Stimulated activated CD8-positive, alpha-beta memory T cell treated with anti-CD3 and anti-CD28 coated beads, Interleukin-4, amount 100 ng/mL, for 4 hours (primary cell): ENCODE results near the gene WAC.
"Not testable (repeated sequence)": the region's sequence is repeated elsewhere in the genome, so short reads cannot be mapped to it uniquely, and the experiment has no call there.

Experiments used
- DNase-seq, 2 donors: peaks; one replicate each; pipeline ENCODE4 v3.0.0-alpha.2; 2020; ENCODE audit warnings: low read depth in 2 of 2, low spot score in 1 of 2

WAC gene, protein sequence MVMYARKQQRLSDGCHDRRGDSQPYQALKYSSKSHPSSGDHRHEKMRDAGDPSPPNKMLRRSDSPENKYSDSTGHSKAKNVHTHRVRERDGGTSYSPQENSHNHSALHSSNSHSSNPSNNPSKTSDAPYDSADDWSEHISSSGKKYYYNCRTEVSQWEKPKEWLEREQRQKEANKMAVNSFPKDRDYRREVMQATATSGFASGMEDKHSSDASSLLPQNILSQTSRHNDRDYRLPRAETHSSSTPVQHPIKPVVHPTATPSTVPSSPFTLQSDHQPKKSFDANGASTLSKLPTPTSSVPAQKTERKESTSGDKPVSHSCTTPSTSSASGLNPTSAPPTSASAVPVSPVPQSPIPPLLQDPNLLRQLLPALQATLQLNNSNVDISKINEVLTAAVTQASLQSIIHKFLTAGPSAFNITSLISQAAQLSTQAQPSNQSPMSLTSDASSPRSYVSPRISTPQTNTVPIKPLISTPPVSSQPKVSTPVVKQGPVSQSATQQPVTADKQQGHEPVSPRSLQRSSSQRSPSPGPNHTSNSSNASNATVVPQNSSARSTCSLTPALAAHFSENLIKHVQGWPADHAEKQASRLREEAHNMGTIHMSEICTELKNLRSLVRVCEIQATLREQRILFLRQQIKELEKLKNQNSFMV

DNA sequence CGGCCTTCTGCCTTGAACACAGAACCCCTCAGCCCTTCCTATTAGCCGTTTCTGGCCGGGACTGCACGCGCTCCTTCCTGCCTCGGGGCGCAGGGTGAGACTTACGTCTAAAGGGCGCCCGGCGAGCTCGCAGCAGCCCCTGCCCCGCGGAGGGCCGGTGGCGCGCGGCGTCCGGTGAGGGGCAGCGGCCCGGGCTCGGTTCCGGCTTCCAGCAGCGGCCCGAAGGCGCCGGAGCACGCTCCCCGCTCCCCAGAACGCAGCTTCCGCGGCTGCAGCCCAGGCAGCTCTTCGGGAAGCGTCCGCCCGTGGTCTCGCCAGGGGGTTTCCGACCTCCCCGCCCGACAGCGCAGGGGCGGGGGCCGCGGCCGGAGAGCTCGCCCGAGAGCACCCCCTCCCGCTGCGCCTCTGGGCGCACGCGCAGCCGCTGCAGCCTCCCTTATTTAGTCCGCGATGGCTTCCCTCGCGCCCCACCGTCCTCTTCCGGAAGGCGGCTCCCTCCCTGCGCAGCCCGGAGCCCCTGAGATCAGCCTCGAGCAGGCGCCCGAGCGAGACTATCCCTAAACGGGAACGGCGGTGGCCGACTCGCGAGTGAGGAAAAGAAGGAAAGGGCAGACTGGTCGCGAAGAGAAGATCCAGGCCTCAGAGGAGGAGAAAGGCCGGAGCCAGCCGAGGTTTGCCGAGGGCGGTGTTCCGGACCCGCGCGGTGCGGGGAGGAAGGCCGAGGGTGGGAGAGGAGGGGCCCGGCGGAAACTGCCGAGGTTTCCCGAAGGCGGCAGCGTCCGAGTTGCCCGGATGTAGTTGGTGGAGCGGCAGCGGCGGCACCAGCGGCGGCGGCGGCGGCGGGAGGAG lies at the start of gene WAC:
Gene WAC, plus strand, starts transcription at position 782 of the 849 bp plus-strand sequence. CDS start 462 bp downstream, outside the sequence.
- peak; percentile 93 for DNase-seq

DNA sequence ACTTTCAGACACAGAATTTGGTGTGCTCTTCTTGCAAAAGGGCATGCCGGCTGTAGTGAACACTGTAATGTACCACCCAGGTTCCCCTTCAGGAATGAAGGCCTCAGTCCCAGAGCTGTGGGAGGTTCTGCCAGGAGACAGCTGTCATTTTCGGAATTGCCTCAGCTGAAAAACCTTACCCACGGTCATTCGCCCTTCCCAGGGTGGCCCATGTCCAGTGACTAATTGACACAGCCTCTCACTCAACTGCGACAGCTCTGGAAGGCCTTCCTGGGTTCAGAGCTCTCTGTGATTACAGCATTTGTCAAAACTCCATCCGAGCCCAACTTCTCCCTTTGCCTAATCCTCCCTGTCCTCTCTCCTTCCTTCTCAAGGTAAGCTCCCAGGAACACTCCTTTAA lies 43.7 kb upstream of the WAC start:
- DNase-seq: no peak

DNA sequence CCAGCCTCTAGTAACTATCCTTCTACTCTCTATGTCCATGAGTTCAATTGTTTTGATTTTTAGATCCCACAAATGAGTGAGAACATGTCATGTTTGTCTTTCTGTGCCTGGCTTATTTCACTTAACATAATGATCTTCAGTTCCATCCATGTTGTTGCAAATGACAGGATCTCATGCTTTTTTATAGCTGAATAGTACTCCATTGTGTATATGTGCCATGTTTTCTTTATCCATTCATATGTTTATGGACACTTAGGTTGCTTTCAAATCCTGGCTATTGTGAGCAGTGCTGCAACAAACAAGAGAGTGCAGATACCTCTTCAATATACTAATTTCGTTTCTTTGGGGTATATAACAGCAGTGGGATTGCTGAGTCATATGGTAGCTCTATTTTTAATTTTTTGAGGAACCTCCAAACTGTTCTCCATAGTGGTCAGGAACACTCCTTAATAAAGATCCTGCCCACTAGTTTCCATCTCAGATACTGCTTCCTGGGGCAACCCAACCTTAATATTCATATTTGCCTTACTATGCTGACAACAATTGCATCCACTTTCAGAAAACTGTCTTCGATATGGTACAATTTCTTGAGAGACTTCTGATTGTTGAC lies 42.6 kb upstream of the WAC start:
- DNase-seq: not testable (repeated sequence)

DNA sequence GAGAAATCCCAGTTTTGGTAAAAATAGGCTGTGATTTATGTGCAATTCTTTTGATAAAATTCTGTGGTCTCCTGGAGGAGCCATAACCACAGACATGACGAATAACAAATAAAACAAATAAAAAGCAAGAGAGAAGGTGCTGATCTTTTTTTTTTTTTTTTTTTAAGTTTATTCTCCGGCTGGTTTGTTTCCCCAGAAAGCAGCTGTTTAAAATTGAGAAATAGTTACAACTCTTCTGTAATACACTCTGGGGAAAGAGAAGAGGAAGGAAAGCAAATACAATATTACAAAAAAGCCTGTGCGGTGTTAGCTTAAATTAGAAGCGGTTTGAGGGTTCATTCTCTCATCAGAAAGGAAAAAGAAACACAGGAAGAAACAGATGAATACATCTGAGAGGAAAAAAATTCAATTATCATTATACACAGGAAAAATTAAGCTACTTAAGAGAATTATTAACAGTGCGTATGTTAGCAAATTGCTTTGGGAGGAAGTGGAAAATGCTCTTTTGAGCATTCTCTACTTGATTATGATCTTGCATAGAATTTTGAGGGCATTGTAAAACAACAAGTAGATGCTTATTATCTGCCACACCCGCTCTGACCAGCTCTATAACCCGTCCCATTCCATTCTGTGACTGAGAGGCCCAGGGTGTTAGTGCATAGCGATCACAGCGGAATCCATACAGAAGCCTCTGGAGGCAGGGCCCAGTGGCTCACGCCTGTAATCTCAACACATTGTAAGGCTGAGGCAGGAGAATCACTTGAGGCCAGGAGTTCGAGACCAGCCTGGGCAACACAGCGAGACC lies 40.6 kb upstream of the WAC start:
- no peak for DNase-seq

DNA sequence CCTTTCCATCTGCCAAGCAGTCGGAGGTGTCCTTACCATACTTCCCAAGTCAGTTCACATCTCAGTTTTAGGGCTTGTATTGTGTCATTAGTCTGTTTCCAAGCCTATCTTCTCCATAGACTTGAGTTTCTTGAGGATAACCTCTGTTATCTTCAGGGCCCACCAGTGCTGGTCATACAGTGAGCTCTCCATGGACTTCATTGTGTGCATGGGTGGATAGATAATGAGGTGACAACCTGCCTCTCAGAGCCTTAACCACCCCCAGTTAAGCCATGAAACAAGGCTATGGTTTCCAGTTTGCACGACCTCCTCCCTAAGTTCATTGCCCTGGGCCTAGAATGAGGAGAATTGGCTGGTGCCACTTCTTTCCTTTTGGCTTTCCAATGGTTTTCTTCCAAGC lies 38.5 kb upstream of the WAC start:
- no peak for DNase-seq

DNA sequence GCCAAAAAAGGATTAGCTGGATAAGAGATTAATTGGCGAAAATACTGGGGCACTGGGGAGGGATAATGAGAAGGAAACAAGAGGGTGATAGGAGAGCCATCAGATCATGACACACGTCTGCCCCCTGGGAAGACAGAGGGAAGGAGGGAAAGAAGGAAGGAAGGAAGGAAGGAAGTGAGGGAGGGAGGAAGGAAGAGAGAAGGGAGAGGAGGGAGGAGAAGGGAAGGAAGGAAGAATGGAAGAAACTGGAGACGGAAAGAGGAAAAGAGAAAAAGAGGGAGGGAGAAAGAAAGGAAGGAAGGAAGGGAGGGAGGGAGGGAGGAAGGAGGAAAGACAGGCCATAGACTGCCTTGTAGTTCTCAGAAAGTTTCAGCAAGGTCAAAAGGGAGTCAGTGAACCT lies 37.8 kb upstream of the WAC start:
- DNase-seq: no peak

DNA sequence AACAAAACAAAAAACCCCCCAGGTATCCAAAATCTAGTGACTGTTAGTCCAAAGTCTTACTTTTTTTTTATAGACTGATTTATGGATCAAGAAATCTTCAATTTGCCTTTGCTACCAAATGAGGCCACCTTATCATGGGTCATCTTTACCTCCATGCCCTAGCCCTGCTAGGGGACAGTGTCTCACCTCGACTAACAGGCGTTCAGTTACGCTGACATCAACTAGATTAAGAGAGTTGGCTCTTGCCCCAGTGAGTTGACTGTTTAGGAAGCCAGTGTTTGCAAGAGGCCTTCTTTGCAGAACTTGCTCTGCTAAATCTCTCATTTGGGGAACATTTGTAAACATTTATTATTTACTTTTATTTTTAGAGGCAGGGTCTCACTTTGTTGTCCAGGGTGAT lies 36.9 kb upstream of the WAC start:
- no peak for DNase-seq

DNA sequence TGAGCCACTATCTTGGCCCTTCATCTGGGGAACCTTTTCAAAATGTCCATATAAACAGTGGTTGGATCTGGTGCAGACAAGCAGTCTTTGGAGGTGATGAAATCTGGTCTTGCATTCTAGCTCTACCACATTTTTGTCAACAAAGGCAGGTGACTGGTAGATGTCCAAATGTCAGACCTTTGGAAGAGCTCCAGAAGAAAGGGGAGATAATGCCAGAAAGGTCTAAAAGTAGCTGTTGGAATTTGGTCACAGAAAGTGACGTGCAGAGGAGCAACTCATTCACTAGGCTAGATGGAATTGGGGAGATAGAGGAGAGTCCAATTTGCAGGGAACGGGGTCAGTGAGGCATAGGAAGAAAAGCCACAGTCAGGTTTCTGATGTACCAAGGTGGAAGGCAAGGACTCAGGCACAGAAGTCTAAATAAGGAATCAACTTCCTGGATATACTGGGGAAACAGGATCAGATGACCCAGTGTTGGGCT lies 36.4 kb upstream of the WAC start:
- DNase-seq: no peak

DNA sequence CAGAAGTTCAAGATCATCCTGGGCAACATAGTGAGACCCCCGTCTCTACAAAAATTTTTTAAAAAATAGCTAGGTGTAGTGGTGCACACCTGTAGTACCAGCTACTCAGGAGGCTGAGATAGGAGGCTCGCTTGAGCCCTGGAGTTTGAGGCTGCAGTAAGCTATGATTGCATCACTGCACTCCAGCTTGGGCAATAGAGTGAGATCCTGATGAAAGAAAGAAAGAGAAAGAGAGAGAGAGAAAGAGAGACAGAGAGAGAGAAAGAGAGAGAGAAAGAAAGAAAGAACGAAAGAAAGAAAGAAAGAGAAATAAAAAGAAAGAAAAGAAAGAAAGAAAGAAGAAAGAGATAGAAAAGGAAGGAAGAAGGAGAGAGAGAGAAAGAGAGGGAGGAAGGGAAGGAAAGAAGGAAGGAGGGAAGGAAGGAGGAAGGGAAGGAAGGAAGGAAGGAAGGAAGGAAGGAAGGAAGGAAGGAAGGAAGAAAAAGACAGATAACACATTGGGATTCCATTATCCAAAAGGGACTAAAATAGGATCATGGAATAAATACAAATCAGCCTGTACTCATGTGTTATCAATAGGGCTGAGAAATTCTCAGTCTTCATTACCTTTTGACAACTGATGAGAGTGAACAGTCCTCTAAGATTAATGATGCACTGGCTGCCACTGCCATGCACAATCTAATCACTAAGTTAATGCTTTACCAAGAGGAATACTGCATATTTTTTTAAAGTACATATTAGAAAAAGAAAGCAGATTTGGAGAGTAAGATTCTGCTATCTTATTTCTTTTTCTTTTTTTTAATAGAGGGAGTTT lies 35.4 kb upstream of the WAC start:
- no peak for DNase-seq

DNA sequence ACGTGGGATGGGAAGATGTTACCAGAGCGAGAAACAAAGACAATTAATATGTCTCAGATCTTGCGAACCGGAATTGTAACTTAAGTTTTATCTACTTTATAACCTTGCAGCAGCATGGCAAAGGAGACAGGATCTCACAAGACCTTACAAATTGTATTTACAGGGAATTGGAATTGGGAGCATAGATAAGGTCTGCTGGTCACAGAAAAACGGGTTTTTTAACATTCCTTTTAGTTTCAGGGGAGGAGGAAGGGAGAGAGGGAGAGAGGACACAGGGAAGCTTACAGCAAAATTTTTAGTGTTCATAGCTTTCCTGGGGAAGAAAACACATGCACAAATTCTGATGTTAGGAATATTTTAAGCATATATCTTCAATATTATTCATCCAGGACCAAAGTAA lies 32.7 kb upstream of the WAC start:
- DNase-seq: not testable (repeated sequence)

DNA sequence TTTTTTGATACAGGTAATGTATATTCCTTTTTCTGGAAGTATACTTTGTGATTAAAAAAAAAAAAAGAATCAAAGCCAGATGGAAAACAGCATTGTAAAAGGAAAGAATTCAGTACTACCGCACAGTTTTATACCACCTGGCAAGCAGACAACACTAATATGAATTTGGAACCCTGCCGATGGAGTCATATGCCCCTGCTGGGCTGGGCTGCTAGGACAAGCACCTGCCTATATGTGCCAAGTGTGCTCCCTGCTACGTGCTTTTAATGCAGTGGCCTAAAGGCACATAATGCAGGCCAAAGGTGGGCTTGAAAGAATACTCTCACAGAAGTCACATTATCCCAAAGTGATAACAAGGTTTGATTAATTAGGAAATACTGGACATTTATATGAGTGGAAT lies 29.8 kb upstream of the WAC start:
- no peak for DNase-seq

DNA sequence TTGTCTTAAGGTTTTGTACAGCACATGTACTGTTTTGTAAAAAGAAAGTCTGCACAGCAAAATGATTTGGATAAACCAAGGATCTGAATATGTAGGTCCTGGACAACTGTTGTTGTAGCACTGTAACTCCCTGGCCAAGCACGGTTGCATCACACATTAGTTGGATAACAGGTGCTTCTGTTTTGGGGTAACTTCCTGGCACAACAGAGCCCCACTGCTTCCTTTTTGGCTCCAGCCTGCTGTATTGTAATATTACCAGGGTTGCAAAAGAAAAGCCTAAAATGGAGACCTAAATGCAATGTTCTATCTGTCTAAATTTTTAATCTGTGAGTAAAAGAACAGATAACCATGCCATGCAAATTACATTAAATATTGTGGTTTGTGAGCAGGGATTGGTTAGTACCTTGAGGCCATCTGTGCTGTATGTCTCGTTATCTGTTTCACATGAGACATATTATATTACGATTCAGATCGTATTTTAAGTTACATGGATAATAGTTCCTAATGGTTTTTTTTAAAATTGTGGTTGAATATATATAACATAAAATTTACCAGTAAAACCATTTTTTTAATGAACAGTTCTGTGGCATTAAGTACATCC lies 27.5 kb upstream of the WAC start:
- no peak for DNase-seq

DNA sequence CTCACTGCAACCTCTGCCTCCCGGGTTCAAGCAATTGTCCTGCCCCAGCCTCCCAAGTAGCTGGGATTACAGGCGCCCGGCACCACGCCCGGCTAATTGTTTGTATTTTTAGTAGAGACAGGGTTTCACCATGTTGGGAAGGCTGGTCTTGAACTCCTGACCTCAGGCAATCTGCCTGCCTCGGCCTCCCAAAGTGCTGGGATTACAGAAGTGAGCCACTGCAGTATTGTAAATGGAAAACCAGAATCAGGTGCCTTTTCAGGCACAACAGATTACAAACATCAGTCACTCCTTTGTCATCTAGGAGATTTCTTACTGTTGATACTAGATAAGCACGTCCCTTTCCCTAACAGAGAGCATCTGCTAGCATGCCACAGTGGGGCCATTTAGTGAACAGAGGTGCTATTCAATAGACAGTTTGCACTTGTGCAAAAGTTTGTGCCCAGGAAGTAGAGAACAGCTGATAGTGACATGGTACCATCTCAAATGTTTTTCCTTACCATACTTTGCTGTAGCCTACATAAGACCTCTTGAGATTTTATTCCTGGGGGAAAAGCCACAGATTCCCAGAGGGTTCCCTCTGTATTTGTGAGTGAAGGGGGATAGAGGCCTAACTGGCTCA lies 24.5 kb upstream of the WAC start:
- DNase-seq: no peak

DNA sequence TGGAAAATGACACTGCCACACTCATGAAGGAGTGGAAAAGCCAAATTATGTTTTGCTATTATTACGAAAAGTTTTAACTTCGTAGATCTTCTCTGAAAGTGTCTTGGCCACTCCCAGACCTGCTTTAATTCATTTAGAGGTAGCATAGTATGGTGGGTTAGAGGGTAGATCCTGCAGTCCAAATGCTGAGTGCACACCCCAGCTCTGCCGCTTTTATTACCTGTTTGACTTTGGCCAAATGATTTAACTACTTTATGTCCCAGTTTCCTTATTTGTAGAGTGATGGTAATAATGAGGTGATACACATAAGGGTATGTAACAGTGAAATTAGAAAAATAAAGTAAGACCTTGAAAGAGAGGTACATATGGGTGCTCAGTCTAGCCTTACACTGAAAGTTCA lies 23.6 kb upstream of the WAC start:
- no peak for DNase-seq

DNA sequence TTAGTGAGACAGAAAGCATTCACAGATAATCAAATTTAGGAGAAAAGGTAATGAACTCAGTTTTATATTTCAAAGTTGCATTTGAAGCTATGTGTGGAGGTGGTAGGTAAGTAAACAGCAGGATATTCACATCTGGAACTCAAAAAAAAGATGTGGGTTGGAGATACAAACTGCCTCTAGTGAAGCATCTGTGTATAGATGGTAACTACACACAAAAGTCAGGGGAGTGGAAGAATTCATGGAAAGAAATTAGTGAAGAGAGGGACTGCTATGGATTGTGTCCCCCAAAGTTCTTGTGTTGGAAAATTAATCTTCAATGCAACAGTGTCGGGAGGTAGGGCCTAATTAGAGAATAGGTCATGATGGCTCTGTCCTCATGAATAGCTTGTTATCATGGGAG lies 18.3 kb upstream of the WAC start:
- DNase-seq: no peak

DNA sequence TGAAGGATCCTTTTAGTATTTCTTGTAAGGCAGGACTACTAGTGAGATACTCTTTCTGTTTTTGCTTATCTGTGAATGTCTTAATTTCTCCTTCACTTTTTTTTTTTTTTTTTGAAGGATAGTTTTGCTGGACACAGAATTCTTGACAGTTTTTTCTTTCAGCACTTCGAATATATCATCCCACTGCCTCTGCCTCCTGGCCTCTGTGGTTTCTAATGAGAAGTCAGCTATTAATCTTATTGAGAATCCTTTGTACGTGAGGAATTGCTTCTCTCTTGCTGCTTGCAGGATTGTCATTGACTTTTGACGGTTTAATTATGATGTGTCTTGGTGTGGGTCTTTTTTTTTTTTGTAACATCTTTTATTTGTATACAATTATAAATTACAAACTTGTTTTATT lies 12.6 kb upstream of the WAC start:
- no peak for DNase-seq

DNA sequence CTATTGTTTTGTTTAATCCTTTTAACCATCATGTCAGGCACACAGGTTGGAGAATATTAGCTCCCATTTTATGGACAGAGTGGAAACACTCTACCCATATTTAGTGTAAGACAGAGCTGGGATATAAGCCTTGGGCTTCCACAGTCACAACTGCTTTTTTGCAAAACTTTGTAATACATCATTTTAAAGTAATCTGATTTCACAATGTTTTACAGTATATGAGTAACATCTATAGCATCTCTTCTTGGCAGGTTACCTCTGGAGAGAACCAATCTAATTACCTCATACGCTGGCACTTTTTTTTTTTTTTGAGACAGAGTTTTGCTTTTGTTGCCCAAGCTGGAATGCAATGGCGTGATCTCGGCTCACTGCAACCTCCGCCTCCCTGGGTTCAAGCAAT lies 12.1 kb upstream of the WAC start:
- not testable (repeated sequence) for DNase-seq

DNA sequence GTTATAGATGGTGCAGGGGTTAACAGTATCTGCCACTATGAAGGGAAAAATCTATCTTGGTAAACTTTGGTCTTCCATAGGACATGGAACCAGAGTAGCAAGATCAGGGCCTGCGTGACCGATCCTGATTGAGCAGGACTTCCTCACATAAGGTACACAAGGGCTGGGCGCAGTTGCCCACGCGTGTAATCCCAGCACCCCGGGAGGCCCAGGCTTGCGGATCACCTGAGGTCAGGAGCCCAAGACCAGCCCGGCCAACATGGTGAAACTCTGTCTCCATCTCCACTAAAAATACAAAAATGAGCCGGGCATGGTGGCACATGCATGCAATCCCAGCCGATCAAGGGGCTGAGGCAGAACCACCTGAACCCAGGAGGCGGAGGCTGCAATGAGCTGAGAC lies 11.0 kb upstream of the WAC start:
- DNase-seq: not testable (repeated sequence)

DNA sequence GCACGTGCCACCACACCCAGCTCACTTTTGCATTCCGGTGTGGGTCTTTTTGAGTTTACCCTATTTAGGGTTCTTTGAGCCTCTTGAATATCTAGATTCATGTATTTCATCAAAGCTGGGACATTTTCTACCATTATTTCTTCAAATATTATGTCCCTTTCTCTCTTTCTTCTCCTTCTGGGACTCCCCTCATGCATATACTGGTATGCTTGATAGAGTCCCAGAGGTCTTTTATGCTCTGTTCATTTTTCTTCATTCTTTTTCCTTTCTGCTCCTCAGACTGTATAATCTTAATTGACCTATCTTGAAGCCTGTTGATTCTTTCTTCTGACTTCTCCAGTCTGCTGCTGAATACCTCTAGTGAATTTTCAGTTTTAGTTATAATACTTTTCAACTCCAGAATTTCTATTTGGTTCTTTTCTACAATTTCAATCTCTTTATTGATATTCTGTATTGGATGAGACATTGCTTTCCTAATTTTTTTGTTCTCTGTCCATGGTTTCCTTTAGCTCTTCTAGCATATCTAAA lies 9.1 kb upstream of the WAC start:
- no peak for DNase-seq
